Stomach smooth muscle (tissue), 2 donors: ENCODE data around the gene ZMPSTE24.
A peak's percentile ranks its signal among the peaks of the same experiment; 100 is the strongest.
"Not testable (repeated sequence)": the region's sequence is repeated elsewhere in the genome, so short reads cannot be mapped to it uniquely, and the experiment has no call there.

Experiments
- H3K27ac ChIP-seq: one replicate; pipeline ENCODE4 v1.7.0; 2013; ENCODE audit warnings: mild to moderate bottlenecking, low read length, inconsistent platforms
- H3K27me3 ChIP-seq, 2 donors: one replicate each; pipeline ENCODE4 v1.7.0; 2013; ENCODE audit warnings: low read length in 2 of 2; ENCODE audit not compliant: insufficient read depth in 2 of 2, control insufficient read depth in 1 of 2
- H3K36me3 ChIP-seq, 2 donors: one replicate each; pipeline ENCODE4 v1.7.0; 2013; ENCODE audit warnings: low read length in 2 of 2; ENCODE audit not compliant: control insufficient read depth in 2 of 2, insufficient read depth in 2 of 2
- H3K4me1 ChIP-seq: one replicate; pipeline ENCODE4 v1.7.0; 2013; ENCODE audit warnings: low read length; ENCODE audit not compliant: control insufficient read depth, insufficient read depth
- H3K4me3 ChIP-seq, 2 donors: one replicate each; pipeline ENCODE4 v1.7.0; 2013; ENCODE audit warnings: low read length in 2 of 2
- H3K9ac ChIP-seq, 2 donors: one replicate each; pipeline ENCODE4 v1.7.0; 2013; ENCODE audit warnings: low read length in 2 of 2, mild to moderate bottlenecking in 1 of 2
- H3K9me3 ChIP-seq, 2 donors: one replicate each; pipeline ENCODE4 v1.7.0; 2013; ENCODE audit warnings: low read length in 2 of 2; ENCODE audit not compliant: control insufficient read depth in 2 of 2
- donor health status: healthy.
- donor health status: Pancreatic carcinoma.

Gene ZMPSTE24

DNA sequence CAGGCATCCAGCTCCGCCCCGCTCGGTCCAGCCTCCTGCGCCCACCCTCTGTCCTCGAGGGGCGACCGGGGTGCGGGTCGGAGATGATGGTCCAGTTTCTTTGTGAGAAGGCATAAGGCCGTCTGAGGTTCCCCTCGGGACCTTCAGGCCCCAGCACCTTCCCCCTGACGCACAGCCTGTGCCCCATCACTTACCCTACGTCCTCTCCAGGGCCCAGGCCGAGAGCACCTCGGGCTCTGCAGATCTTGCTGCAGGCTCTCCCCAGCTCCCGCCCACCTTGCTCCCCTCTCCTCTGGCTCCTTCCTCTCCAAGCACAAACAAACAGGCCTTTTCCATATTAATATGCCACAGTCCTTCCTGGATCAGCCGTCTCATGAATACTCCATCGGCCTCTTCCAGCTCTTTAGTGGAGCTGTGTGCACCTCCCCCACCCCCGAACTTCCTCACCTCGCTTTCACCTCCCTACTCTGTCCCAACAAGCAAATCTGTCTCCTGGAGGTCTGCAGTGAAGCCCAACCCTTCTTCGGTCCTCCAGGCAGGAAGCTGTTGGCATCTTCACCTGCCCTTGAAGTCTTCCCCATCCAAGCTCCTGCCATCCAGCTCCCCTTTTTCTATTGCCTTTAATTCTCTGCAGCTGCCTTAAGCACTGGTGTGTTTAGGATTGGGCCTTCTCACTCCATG is 59.5 kb downstream of the ZMPSTE24 start:
- Histone ChIP-seq H3K27me3 (peaks cover 21 to 28% of the 10 kb centered on the region in 2 donors), H3K27ac (no peak overlapping the region), H3K9ac (no peak overlapping the region), H3K4me3 (peak overlapping the region in 1 of 2 donors; percentile 44), H3K36me3 (no peaks in the 10 kb centered on the region), H3K4me1 (peaks cover 29% of the 10 kb centered on the region), H3K9me3 (no peaks in the 10 kb centered on the region)

DNA sequence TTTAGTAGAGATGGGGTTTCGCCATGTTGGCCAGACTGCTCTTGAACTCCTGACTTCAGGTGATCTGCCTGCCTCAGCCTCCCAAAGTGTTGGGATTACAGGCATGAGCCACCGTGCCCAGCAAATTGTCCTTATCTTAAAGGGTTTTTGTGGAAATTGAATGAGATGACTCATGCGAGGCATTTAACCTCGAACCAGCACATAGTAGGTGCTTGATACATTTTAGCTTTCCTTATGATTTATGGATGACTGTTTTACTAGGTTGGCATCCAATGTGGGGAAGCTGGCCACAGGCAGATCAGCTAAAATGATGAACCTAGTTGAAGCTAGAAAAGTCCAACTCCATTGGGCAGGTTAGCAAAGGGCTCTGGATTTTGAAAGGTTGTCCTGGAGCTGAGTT is 60.4 kb downstream of the ZMPSTE24 start:
- no peaks in the 10 kb centered on the region for H3K36me3 ChIP-seq
- no peaks in the 10 kb centered on the region for H3K9me3 ChIP-seq
- peaks cover 29% of the 10 kb centered on the region for H3K4me1 ChIP-seq
- no peak overlapping the region for H3K4me3 ChIP-seq
- H3K27me3 ChIP-seq = peaks cover 21 to 28% of the 10 kb centered on the region in 2 donors
- no peak overlapping the region for H3K27ac ChIP-seq
- no peak overlapping the region for H3K9ac ChIP-seq

DNA sequence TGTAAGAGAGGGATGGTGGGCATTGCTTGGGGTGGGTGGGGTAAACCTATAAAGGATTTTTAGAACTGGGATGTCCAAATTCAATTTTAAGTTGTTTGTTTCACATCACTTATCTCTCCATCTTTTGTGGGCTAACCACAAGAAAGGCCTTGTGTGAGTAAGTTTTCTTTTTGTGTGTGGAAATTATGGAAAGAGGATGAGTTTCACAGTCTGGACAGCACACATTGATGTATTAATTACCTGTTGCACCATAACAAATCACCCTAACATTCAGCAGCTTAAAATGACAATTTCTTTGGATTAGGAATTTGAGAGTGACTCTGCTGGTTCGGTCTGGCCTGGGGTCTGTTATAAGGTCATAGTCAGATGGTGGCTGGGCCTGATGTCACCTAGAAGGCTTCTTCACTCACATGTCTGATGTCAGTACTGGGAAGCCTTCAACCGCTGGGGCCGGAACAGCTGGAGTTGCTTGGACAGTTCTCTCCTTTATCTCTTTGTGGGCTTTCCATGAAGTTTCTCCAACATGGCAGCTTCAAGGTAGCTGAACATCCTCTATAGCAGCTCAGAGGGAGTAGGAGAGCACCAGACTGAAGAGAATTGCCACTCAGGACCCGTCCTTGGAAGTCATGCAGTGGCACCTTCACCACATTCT is 61.1 kb downstream of the ZMPSTE24 start:
- H3K36me3 ChIP-seq = no peaks in the 10 kb centered on the region
- H3K9ac ChIP-seq = no peak overlapping the region
- peaks cover 26% of the 10 kb centered on the region for H3K4me1 ChIP-seq
- H3K27ac ChIP-seq = no peak overlapping the region
- no peaks in the 10 kb centered on the region for H3K9me3 ChIP-seq
- peaks cover 21 to 28% of the 10 kb centered on the region in 2 donors for H3K27me3 ChIP-seq
- H3K4me3 ChIP-seq = no peak overlapping the region

DNA sequence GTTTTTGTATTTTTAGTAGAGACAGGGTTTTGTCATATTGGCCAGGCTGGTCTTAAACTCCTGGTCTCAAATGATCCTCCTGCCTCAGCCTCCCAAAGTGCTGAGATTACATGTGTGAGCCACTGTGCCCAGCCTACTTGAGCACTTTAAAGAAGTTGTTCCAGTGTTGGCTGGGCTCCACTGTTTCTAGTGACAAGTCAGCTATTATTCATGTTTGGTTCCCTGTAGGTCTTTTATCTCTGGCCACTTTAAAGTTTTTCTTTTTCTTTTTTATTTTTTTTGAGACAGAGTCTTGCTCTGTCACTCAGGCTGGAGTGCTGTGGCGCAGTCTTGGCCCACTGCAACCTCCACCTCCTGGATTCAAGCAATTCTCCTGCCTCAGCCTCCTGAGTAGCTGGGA is 73.4 kb downstream of the ZMPSTE24 start:
- not testable (repeated sequence) for H3K9me3 ChIP-seq, H3K9ac ChIP-seq, H3K27ac ChIP-seq, H3K27me3 ChIP-seq, H3K4me1 ChIP-seq, H3K36me3 ChIP-seq, H3K4me3 ChIP-seq

DNA sequence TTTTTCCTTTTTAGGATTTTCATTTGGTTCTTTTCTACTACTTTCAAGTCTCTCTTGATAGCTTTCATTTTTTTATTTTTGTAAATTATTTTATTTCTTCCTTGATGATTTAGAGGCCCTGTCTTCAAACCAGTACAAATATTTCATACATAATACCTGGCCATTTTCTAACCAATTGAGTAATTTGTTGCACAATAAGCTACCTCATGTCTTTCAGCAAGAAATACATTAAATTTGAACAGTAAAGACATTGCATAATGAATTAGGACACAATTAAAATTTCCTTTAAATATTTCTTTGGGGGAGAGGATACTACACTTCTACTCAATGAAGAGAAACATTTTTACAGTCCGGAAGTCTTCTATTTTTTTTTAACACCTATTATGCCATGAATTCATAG is 74.7 kb downstream of the ZMPSTE24 start:
- Histone ChIP-seq H3K9ac (no peak overlapping the region), H3K4me3 (no peak overlapping the region), H3K27me3 (no peaks in the 10 kb centered on the region), H3K4me1 (no peaks in the 10 kb centered on the region), H3K27ac (no peak overlapping the region), H3K36me3 (no peaks in the 10 kb centered on the region), H3K9me3 (no peaks in the 10 kb centered on the region)

DNA sequence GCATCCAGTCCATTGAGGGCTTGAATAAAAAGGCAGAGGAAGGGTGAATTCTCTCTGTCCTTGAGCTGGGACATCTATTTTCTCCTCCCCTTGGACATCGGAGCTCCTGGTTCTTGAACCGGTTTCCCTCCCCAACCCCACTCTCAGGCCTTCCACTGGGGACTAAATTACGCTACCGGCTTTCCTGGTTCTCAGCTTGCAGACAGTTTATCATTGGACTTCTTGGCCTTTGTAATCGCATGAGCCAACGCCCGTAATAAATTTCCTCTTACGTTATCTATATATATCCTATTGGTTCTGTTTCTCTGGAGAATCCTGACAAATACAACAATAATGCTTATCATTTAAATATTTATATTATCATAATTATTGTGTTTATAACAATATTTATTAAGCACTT is 79.4 kb downstream of the ZMPSTE24 start:
- peaks cover 0 to 3% of the 10 kb centered on the region in 2 donors for H3K27me3 ChIP-seq
- H3K4me3 ChIP-seq = no peak overlapping the region
- no peak overlapping the region for H3K27ac ChIP-seq
- H3K9ac ChIP-seq = no peak overlapping the region
- H3K36me3 ChIP-seq = no peaks in the 10 kb centered on the region
- no peaks in the 10 kb centered on the region for H3K4me1 ChIP-seq
- H3K9me3 ChIP-seq = no peaks in the 10 kb centered on the region

DNA sequence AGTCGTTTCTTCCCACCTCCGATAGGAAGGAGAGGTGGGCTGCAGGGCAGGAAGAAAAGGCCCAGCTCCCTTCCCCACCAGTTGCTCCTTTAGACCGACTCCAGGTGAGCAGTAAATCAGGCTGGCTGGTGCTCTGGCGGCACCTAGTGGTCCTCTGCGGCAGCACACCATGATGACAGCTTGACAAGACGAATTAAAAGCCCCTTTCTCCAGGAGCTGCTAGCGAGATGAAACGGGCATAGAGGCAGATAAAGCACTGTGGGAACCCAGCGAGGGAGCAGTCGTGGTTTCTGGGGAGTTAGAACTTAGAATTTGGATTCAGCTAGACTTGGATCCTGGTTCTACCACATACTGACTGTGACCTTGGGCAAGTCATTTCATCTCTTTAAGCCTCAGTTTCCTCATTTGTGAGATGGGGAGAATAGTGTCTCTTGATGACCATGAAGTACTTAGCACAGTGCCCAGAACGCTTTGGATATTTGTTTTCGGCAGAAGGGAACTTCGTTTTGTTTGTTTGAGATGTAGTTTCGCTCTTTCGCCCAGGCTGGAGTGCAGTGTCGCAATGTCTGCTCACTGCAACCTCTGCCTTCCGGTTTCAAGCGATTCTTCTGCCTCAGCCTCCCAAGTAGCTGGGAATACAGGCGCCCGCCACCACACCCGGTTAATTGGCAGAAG is 80.8 kb downstream of the ZMPSTE24 start:
- Histone ChIP-seq H3K27me3 (peaks cover 0 to 3% of the 10 kb centered on the region in 2 donors), H3K4me1 (no peaks in the 10 kb centered on the region), H3K9ac (no peak overlapping the region), H3K27ac (no peak overlapping the region), H3K36me3 (no peaks in the 10 kb centered on the region), H3K4me3 (no peak overlapping the region), H3K9me3 (no peaks in the 10 kb centered on the region)

DNA sequence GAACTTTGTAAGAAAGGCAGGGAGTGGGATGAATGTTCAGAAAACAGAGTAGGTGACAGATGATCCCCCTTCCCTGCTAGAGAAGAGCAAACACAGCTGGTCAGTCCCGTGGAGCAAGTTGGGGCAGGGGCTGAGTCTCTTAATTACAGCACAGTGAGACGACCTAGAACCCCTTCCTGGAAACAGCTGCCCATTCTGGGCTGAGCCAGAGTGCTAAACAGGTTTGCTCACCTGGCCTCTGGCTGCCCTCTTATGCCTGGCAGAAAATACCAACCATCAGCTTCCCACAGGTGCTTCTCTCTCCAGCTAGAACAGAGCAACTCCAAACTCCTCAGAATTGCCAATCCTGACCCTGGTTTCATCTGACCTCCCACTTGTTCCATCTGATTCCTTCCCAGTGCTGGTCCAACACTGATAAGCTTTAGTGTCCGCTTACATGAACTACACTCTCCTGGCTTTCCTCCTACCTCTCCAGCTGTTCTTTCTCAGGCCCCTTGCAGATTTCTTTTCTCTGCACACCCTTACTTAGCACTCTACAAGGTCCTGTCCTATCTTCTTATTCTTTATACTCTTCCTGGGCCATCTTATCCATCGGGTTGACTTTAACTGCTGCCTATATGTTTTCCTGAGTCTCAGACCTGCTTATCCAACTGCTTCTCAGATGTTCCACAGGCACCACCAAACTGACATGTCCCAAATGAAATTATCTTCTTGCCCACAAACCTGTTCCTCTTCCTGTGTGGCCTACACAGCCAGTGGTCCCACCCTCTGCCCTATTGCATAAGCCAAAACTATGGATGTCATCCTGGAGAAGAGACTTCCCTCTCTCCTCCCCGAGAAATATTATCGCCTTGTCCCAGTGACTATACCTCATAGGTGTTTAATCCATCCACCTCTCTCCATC is 81.6 kb downstream of the ZMPSTE24 start:
- Histone ChIP-seq H3K9ac (no peak overlapping the region), H3K27ac (no peak overlapping the region), H3K4me1 (no peaks in the 10 kb centered on the region), H3K9me3 (no peaks in the 10 kb centered on the region), H3K4me3 (no peak overlapping the region), H3K36me3 (no peaks in the 10 kb centered on the region), H3K27me3 (peaks cover 0 to 5% of the 10 kb centered on the region in 2 donors)

DNA sequence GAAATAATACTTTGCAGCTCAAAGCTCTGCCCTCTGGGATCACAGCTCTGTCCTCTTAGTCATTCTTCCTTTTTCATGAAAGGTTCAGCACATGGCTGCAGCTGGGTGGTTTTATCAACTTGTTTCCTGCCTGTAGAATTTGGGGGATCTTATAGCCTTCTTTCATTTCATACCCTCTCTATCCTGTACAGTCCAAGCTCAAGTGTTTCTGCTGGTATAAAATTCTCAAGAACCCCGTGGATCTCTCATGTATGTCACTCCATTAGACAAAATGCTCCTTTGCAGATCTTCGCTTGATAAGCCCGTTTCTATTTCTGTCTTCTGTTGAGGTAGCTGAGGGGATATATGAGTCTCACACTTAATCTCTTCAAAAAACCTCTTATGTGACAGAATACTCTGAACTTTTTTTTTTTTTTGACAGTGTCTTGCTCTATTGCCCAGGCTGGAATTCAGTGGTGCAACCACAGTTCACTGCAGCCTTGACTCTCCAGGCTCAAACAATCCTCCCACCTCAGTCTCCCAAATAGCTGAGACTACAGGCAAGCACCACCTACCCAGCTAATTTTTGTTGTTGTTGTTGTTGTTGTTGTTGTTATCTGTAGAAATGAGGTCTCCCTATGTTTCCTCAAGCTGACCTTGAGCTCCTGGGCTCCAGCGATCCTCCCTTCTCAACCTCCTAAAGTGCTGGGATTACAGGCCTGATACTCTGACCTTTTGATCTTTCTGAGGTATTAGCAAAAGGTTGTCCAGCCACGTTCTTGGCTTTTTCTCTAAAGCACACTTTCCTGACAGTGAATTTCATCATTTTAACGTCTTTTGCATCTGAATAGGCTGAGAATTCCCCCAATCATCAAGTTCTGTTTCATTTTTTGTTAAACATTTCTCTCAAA is 83.7 kb downstream of the ZMPSTE24 start:
- Histone ChIP-seq H3K27me3 (peaks cover 0 to 5% of the 10 kb centered on the region in 2 donors), H3K4me1 (no peaks in the 10 kb centered on the region), H3K4me3 (no peak overlapping the region), H3K9ac (no peak overlapping the region), H3K9me3 (no peaks in the 10 kb centered on the region), H3K36me3 (no peaks in the 10 kb centered on the region), H3K27ac (no peak overlapping the region)

DNA sequence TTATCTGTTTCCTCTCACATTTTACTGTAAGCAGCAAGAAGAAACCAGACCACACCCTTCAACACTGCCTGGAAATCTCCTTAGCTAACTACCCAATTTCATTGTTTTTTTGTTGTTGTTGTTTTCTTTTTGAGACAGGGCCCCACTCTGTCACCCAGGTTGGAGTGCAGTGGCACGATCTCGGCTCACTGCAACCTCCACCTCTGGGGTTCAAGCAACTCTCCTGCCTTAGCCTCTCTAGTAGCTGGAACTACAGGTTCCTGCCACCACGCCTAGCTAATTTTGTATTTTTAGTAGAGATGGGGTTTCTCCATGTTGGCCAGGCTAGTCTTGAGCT is 84.3 kb downstream of the ZMPSTE24 start:
- H3K27me3 ChIP-seq, H3K9me3 ChIP-seq, H3K36me3 ChIP-seq, H3K27ac ChIP-seq, H3K4me1 ChIP-seq, H3K4me3 ChIP-seq, H3K9ac ChIP-seq: not testable (repeated sequence)
